ENCODE measurements around the gene FADS6.

DNA sequence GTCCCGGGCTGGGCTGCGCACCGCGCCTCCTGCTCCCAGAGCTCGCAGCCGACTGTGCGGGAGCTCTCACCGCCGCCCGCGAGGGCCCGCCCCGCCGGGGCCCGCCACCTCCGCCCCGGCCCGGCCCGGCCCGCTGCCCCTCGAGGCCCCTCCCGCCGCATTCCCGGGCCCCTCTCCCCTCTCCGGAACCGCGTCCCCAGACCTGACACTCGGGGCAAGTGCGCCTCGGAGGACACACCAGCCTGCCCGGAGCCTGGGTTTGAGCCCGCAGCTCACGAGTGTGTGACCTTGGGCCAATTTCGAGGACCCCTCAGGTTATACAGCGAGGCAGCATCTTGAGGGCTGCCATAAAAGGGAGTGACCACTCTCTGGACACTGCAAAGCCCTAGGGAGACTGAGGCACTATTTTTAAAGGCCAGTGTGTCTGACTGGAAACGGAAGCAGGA is 31.7 kb downstream of the FADS6 start:
- TF ChIP-seq CTCF (IDR thresholded peaks at IDR 0.05; ENCODE audit: poor library complexity, severe bottlenecking) = no peak
- TF ChIP-seq RAD21 (conservative IDR thresholded peaks at IDR 0.05) = no peak
- TF ChIP-seq POLR2AphosphoS5 (IDR thresholded peaks at IDR 0.05) = no peak
